HepG2 (cell line): ENCODE results near the gene CAPN8. TPM values are rescaled to one million over a fixed set of nuclear protein-coding genes. Genes with fewer than 3 reads are reported as not detected.
A peak's percentile ranks its signal among the peaks of the same experiment; 100 is the strongest.

ENCODE experiments used
- FOXO1 ChIP-seq: sonication (generic); formaldehyde crosslinking; IDR thresholded peaks from 2 replicates; pipeline ENCODE4 v1.4.0; 2020; ENCODE audit warnings: missing genetic modification reagents
- POLR2AphosphoS5 ChIP-seq: IDR thresholded peaks from 2 replicates; pipeline ENCODE4 v1.6.1; 2012; ENCODE audit warnings: low read depth, low read length
- RFX3 ChIP-seq: IDR thresholded peaks from 2 replicates; pipeline ENCODE4 v1.6.1; 2016; ENCODE audit warnings: missing biosample characterization, missing genetic modification reagents
- RXRA ChIP-seq: sonication (generic); formaldehyde crosslinking; IDR thresholded peaks from 2 replicates; pipeline ENCODE4 v1.5.1; 2020; ENCODE audit warnings: missing genetic modification reagents
- SRY ChIP-seq: sonication (generic); formaldehyde crosslinking; IDR thresholded peaks from 2 replicates; pipeline ENCODE4 v1.8.0; 2022; ENCODE audit warnings: mild to moderate bottlenecking, missing genetic modification reagents
- STAG1 ChIP-seq: sonication (generic); formaldehyde crosslinking; IDR thresholded peaks from 2 replicates; pipeline ENCODE4 v1.4.0; 2020; ENCODE audit warnings: missing genetic modification reagents
- ZNF451 ChIP-seq: sonication (generic); formaldehyde crosslinking; IDR thresholded peaks from 2 replicates; pipeline ENCODE4 v1.5.0; 2020; ENCODE audit warnings: mild to moderate bottlenecking, missing genetic modification reagents
- ZNF616 ChIP-seq: sonication (generic); formaldehyde crosslinking; IDR thresholded peaks from 2 replicates; pipeline ENCODE4 v1.5.0; 2020; ENCODE audit warnings: low read depth, mild to moderate bottlenecking, missing genetic modification reagents
- polyA plus RNA-seq, 8 experiments: library from polyadenylated mRNA; depleted of rRNA in 3 of 8; stranded (reverse) in 7 of 8; unstranded in 1 of 8; fragments of >200 nt; fragmentation: Illumina TruSeq in 4 of 8; extraction: Trizol in 4 of 8; gene quantifications; 2 replicates each; pipeline versions ENCODE4 v1.2.1 to v1.2.3, GENCODE V29; 2011 to 2016; ENCODE audit warnings: low read depth in 4 of 8, missing spikeins in 1 of 8, mixed read lengths in 1 of 8; ENCODE audit not compliant: insufficient read depth in 1 of 8
- total RNA-seq, 5 experiments: library from RNA; depleted of rRNA; stranded (reverse); fragments of >200 nt; fragmentation: Illumina TruSeq; extraction: Trizol; gene quantifications; 2 replicates each; pipeline ENCODE4 v1.2.3, GENCODE V29; 2016; ENCODE audit warnings: low read depth in 1 of 5
- TF ChIP-seq, protein P1 (sequence below): sonication (generic); formaldehyde crosslinking; IDR thresholded peaks from 2 replicates; pipeline ENCODE4 v1.8.1; 2023; ENCODE audit warnings: mild to moderate bottlenecking, missing genetic modification reagents, borderline replicate concordance
- TF ChIP-seq, protein P2 (sequence below), 2 experiments: sonication (generic) in 1 of 2; formaldehyde crosslinking in 1 of 2; IDR thresholded peaks; 2 replicates each; pipeline versions ENCODE4 v1.4.0 to v1.6.1; 2016 to 2020; ENCODE audit warnings: borderline replicate concordance in 1 of 2, low read depth in 1 of 2, mild to moderate bottlenecking in 1 of 2, missing genetic modification reagents in 1 of 2
- TF ChIP-seq, protein P3 (sequence below): IDR thresholded peaks from 2 replicates; pipeline ENCODE4 v1.6.1; 2016
- TF ChIP-seq, protein P4 (sequence below): sonication (generic); formaldehyde crosslinking; IDR thresholded peaks from 2 replicates; pipeline ENCODE4 v1.4.0; 2020; ENCODE audit warnings: missing genetic modification reagents, borderline replicate concordance
- TF ChIP-seq, protein P5 (sequence below): IDR thresholded peaks from 2 replicates; pipeline ENCODE4 v1.6.1; 2018; ENCODE audit warnings: missing genetic modification reagents
- TF ChIP-seq, protein P6 (sequence below): IDR thresholded peaks from 2 replicates; pipeline ENCODE4 v1.6.1; 2016; ENCODE audit warnings: missing genetic modification reagents, missing compliant biosample characterization
- TF ChIP-seq, protein P7 (sequence below): IDR thresholded peaks from 2 replicates; pipeline ENCODE4 v1.6.1; 2016; ENCODE audit warnings: low read depth

The CAPN8 gene
- total and polyA plus RNA-seq, 2 of the 13 experiments (the other 11 are each of a cell fraction or from before 2014, with no cell fraction given), result 0.20 to 0.25 TPM

DNA sequence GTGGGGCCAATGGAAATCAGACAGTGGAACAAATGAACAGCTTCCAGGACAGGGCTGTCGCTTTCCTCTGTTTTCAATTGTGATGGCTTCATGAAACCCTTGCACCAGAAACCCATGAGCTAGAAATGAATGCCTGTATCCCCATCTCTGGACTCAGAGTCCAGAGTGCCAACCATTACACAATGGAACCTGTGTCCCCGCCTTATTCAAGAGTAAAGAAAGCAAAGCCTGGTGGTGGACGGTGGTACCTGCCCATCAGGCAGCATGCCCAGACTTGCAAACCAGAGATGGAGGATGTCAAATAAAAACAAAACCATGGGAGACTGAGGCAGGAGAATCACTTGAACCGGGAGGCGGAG lies 42.5 kb upstream of the CAPN8 start (continued):
- TF ChIP-seq POLR2AphosphoS5 (no peak), SRY (CRISPR knock-in tag) (no peak), FOXO1 (CRISPR knock-in tag) (peak; percentile 65; the same call in 1 of the 2 replicates), RXRA (CRISPR knock-in tag) (peak; percentile 13; the same call in 1 of the 2 replicates), RFX3 (no peak), ZNF616 (CRISPR knock-in tag) (no peak), ZNF451 (CRISPR knock-in tag) (no peak), STAG1 (CRISPR knock-in tag) (no peak)
- TF ChIP-seq, protein P1, sequence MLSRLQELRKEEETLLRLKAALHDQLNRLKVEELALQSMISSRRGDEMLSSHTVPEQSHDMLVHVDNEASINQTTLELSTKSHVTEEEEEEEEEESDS (CRISPR knock-in tag), result no peak
- TF ChIP-seq, protein P2, sequence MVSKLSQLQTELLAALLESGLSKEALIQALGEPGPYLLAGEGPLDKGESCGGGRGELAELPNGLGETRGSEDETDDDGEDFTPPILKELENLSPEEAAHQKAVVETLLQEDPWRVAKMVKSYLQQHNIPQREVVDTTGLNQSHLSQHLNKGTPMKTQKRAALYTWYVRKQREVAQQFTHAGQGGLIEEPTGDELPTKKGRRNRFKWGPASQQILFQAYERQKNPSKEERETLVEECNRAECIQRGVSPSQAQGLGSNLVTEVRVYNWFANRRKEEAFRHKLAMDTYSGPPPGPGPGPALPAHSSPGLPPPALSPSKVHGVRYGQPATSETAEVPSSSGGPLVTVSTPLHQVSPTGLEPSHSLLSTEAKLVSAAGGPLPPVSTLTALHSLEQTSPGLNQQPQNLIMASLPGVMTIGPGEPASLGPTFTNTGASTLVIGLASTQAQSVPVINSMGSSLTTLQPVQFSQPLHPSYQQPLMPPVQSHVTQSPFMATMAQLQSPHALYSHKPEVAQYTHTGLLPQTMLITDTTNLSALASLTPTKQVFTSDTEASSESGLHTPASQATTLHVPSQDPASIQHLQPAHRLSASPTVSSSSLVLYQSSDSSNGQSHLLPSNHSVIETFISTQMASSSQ (IDR thresholded peaks at IDR 0.05; ENCODE audit: low read depth), result no peak
- TF ChIP-seq, protein P2 (CRISPR knock-in tag; IDR thresholded peaks at IDR 0.05; ENCODE audit: borderline replicate concordance), result no peak
- TF ChIP-seq, protein P3, sequence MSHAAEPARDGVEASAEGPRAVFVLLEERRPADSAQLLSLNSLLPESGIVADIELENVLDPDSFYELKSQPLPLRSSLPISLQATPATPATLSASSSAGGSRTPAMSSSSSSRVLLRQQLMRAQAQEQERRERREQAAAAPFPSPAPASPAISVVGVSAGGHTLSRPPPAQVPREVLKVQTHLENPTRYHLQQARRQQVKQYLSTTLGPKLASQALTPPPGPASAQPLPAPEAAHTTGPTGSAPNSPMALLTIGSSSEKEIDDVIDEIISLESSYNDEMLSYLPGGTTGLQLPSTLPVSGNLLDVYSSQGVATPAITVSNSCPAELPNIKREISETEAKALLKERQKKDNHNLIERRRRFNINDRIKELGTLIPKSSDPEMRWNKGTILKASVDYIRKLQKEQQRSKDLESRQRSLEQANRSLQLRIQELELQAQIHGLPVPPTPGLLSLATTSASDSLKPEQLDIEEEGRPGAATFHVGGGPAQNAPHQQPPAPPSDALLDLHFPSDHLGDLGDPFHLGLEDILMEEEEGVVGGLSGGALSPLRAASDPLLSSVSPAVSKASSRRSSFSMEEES (CRISPR knock-in tag), result 0 out of 2 replicates have a peak, but pooled peaks have one; percentile 23
- TF ChIP-seq, protein P4, sequence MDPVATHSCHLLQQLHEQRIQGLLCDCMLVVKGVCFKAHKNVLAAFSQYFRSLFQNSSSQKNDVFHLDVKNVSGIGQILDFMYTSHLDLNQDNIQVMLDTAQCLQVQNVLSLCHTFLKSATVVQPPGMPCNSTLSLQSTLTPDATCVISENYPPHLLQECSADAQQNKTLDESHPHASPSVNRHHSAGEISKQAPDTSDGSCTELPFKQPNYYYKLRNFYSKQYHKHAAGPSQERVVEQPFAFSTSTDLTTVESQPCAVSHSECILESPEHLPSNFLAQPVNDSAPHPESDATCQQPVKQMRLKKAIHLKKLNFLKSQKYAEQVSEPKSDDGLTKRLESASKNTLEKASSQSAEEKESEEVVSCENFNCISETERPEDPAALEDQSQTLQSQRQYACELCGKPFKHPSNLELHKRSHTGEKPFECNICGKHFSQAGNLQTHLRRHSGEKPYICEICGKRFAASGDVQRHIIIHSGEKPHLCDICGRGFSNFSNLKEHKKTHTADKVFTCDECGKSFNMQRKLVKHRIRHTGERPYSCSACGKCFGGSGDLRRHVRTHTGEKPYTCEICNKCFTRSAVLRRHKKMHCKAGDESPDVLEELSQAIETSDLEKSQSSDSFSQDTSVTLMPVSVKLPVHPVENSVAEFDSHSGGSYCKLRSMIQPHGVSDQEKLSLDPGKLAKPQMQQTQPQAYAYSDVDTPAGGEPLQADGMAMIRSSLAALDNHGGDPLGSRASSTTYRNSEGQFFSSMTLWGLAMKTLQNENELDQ (CRISPR knock-in tag), result no peak
- TF ChIP-seq, protein P5, sequence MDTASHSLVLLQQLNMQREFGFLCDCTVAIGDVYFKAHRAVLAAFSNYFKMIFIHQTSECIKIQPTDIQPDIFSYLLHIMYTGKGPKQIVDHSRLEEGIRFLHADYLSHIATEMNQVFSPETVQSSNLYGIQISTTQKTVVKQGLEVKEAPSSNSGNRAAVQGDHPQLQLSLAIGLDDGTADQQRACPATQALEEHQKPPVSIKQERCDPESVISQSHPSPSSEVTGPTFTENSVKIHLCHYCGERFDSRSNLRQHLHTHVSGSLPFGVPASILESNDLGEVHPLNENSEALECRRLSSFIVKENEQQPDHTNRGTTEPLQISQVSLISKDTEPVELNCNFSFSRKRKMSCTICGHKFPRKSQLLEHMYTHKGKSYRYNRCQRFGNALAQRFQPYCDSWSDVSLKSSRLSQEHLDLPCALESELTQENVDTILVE (CRISPR knock-in tag), result no peak
- TF ChIP-seq, protein P6, sequence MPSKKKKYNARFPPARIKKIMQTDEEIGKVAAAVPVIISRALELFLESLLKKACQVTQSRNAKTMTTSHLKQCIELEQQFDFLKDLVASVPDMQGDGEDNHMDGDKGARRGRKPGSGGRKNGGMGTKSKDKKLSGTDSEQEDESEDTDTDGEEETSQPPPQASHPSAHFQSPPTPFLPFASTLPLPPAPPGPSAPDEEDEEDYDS, result no peak
- TF ChIP-seq, protein P7, sequence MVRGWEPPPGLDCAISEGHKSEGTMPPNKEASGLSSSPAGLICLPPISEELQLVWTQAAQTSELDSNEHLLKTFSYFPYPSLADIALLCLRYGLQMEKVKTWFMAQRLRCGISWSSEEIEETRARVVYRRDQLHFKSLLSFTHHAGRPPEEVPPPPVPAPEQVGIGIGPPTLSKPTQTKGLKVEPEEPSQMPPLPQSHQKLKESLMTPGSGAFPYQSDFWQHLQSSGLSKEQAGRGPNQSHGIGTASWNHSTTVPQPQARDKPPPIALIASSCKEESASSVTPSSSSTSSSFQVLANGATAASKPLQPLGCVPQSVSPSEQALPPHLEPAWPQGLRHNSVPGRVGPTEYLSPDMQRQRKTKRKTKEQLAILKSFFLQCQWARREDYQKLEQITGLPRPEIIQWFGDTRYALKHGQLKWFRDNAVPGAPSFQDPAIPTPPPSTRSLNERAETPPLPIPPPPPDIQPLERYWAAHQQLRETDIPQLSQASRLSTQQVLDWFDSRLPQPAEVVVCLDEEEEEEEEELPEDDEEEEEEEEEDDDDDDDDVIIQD (CRISPR knock-in tag), result no peak
